Stomach (tissue), 9 donors: ENCODE results near the gene EMX1. TPM values are rescaled to one million over a fixed set of nuclear protein-coding genes. Genes with fewer than 3 reads are reported as not detected.
"Not testable (repeated sequence)": the region's sequence is repeated elsewhere in the genome, so short reads cannot be mapped to it uniquely, and the experiment has no call there.

ENCODE experiments used
- DNase-seq, 2 donors: peaks; one replicate each; pipeline versions ENCODE4 v3.0.0 to v3.0.0-alpha.2; 2013 to 2019
- H3K27ac ChIP-seq, 5 donors: fragments of 200-600 bp in 4 of 5; sonication (generic) in 4 of 5; one replicate each; pipeline ENCODE4 v1.5.1; 2013 to 2019; ENCODE audit warnings: mild to moderate bottlenecking in 1 of 5, moderate library complexity in 1 of 5
- H3K27me3 ChIP-seq, 3 donors: fragments of 200-600 bp; sonication (generic); one replicate each; pipeline ENCODE4 v1.5.1; 2017 to 2019; ENCODE audit warnings: mixed run types in 1 of 3
- H3K36me3 ChIP-seq, 4 donors: fragments of 200-600 bp; sonication (generic); 1 replicate in 3 of 4; 2 replicates in 1 of 4; pipeline ENCODE4 v1.5.1; 2016 to 2019
- H3K4me1 ChIP-seq, 4 donors: fragments of 200-600 bp; sonication (generic); one replicate each; pipeline ENCODE4 v1.5.1; 2016 to 2019
- H3K4me3 ChIP-seq, 4 donors: fragments of 200-600 bp; sonication (generic) in 3 of 4; one replicate each; pipeline ENCODE4 v1.5.1; 2016 to 2019; ENCODE audit warnings: mild to moderate bottlenecking in 1 of 4
- H3K9me3 ChIP-seq, 4 donors: fragments of 200-600 bp; sonication (generic); one replicate each; pipeline ENCODE4 v1.5.1; 2016 to 2019
- EP300 ChIP-seq: sonication (generic); formaldehyde crosslinking; IDR thresholded peaks from one replicate; pipeline ENCODE4 v1.6.1; 2017; ENCODE audit warnings: antibody characterized with exemption
- POLR2A ChIP-seq, 4 donors: fragments of 450-650 bp; IDR thresholded peaks; one replicate each; pipeline ENCODE4 v1.6.1; 2016; ENCODE audit warnings: antibody characterized with exemption in 4 of 4, control low read depth in 2 of 4, mild to moderate bottlenecking in 1 of 4, moderate library complexity in 1 of 4
- POLR2AphosphoS5 ChIP-seq, 3 donors: sonication (generic); formaldehyde crosslinking; IDR thresholded peaks; one replicate each; pipeline ENCODE4 v1.6.1; 2016; ENCODE audit warnings: antibody characterized with exemption in 3 of 3
- WGBS, 5 donors: extraction: QIAGEN DNeasy Blood & Tissue Kit in 3 of 5; methylation state at CpG; one replicate each; pipeline versions ENCODE4 v1.1.5 to v1.1.7; 2013 to 2018; 5-methylcytosine and 5-hydroxymethylcytosine counted together
- intact Hi-C: fragments of 100-400 bp; cut with DNase I; formaldehyde crosslinking; loops from one replicate; pipeline ENCODE4 v1.15.1; 2023; ENCODE audit warnings: low total_unique reads
- polyA plus RNA-seq, 3 donors: library from polyadenylated mRNA; stranded (reverse); fragments of 200-250 nt; gene quantifications; one replicate each; pipeline ENCODE4 v1.2.3, GENCODE V29; 2013
- total RNA-seq, 5 donors: library from RNA; depleted of rRNA; stranded (reverse); fragments of >200 nt; gene quantifications; one replicate each; pipeline versions ENCODE4 v1.1.0 to v1.2.3, GENCODE V29; 2014 to 2016
- TF ChIP-seq, protein P1 (sequence below), 7 experiments: fragments of 450-650 bp in 4 of 7; fragments of 200-600 bp in 3 of 7; sonication (generic) in 3 of 7; IDR thresholded peaks; one replicate each; pipeline ENCODE4 v1.5.1; 2016 to 2019; ENCODE audit warnings: antibody characterized with exemption in 7 of 7, control low read depth in 2 of 7, mild to moderate bottlenecking in 1 of 7
- donor health status: healthy with polysubstance abuse.
- donor health status: Bipolar disorder and iron deficiency.
- donor health status: healthy.

EMX1 gene
- total and polyA plus RNA-seq, 8 donors: 0.18 to 32.1 (median 0.62) TPM; not detected in 5

GRCh38 chr2:72897785-72898584 lies 19.3 kb upstream of the EMX1 start:
- 65 to 81% (median 74%) methylated on average over 18 of the region's 18 CpGs for WGBS, 5 donors
- intact Hi-C loops: loop anchor here (10.0 kb wide), 1 partner anchor 277 kb away; no protein-coding TSS in a partner anchor
- TF ChIP-seq EP300 (no peak), POLR2AphosphoS5 (IDR thresholded peaks at IDR 0.05) (no peak), POLR2A (IDR thresholded peaks at IDR 0.05) (no peak)
- TF ChIP-seq, protein P1, sequence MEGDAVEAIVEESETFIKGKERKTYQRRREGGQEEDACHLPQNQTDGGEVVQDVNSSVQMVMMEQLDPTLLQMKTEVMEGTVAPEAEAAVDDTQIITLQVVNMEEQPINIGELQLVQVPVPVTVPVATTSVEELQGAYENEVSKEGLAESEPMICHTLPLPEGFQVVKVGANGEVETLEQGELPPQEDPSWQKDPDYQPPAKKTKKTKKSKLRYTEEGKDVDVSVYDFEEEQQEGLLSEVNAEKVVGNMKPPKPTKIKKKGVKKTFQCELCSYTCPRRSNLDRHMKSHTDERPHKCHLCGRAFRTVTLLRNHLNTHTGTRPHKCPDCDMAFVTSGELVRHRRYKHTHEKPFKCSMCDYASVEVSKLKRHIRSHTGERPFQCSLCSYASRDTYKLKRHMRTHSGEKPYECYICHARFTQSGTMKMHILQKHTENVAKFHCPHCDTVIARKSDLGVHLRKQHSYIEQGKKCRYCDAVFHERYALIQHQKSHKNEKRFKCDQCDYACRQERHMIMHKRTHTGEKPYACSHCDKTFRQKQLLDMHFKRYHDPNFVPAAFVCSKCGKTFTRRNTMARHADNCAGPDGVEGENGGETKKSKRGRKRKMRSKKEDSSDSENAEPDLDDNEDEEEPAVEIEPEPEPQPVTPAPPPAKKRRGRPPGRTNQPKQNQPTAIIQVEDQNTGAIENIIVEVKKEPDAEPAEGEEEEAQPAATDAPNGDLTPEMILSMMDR (IDR thresholded peaks at IDR 0.05): no peak
- H3K27ac ChIP-seq: no peak overlapping the region
- H3K4me1 ChIP-seq: peaks cover 0 to 23% (median 17%) of the 10 kb centered on the region in 4 donors
- peaks cover 4 to 73% (median 28%) of the 10 kb centered on the region in 3 donors for H3K27me3 ChIP-seq
- no peak overlapping the region for H3K4me3 ChIP-seq
- no peak for DNase-seq
- H3K36me3 ChIP-seq: no peaks in the 10 kb centered on the region
- no peaks in the 10 kb centered on the region for H3K9me3 ChIP-seq

DNA sequence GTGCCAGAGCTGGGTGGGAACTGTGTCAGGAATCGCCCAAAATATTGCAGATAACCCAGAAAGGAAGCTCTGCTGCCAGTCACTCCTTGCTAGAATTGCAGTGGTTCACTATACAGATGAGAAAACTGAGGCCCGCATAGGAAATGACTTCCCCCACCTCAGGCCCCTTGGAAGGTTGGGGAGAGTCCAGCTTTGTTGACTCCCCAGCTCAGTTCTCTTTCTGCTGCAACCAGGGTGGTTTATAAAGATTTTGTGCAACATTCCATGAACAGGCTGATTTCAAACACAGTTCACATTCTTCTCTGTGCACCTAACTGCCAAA lies 18.8 kb upstream of the EMX1 start:
- Histone ChIP-seq H3K27ac (no peak overlapping the region), H3K36me3 (no peaks in the 10 kb centered on the region), H3K9me3 (no peaks in the 10 kb centered on the region), H3K4me3 (no peak overlapping the region), H3K4me1 (peaks cover 0 to 21% (median 17%) of the 10 kb centered on the region in 4 donors), H3K27me3 (peaks cover 4 to 79% (median 31%) of the 10 kb centered on the region in 3 donors)
- TF ChIP-seq, protein P1 (IDR thresholded peaks at IDR 0.05): no peak
- no peak for TF ChIP-seq EP300
- no peak for TF ChIP-seq POLR2AphosphoS5 (IDR thresholded peaks at IDR 0.05)
- TF ChIP-seq POLR2A (IDR thresholded peaks at IDR 0.05): no peak
- no peak for DNase-seq
- 72 to 77% (median 74%) methylated on average over 2 of the region's 2 CpGs; no CpG with 5 or more reads in 1 of the 5 donors for whole genome bisulfite sequencing, 5 donors
- intact Hi-C loops: loop anchor here (10.0 kb wide), 1 partner anchor 276 kb away; no protein-coding TSS in a partner anchor

DNA sequence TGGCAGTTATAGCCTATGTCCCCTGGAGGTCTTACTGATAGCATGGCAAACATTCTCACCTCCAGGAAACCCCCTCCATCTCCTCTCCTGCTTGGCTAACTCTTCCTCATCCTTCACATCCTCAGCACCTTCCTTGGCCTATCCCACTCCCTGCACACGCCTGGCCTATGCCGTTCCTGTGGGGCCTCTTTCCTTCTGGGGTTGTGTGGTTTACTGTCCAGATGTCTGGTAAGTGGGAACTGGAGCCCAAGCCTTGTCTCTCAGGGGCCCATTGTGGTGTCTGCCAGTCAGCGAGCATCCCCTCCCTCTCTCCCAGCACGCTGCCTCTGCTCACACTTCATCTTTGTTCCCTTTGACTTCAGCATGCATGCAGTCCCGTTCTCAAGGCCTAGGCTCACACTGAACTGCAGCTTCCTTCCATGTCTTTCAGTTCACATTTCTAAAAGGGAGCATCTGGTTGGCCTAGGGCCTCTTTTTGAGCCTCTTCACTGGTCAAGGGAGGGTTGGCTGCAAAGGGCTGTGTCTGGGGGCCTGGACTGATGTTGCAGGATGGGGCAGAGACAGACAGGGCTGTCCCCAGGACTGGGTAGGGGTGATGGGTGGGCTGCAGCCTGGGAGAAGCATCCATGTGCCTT lies 17.0 kb upstream of the EMX1 start:
- WGBS, 5 donors: 79 to 86% (median 83%) methylated on average over 5 of the region's 5 CpGs
- H3K4me1 ChIP-seq: peaks cover 0 to 15% (median 12%) of the 10 kb centered on the region in 4 donors
- H3K27ac ChIP-seq: no peak overlapping the region
- no peak for DNase-seq
- TF ChIP-seq POLR2A (IDR thresholded peaks at IDR 0.05) (no peak), POLR2AphosphoS5 (IDR thresholded peaks at IDR 0.05) (no peak), EP300 (no peak)
- TF ChIP-seq, protein P1 (IDR thresholded peaks at IDR 0.05): no peak
- H3K9me3 ChIP-seq: no peaks in the 10 kb centered on the region
- intact Hi-C loops: no loop called here
- H3K4me3 ChIP-seq: no peak overlapping the region
- H3K27me3 ChIP-seq: peaks cover 0 to 66% (median 18%) of the 10 kb centered on the region in 3 donors
- no peaks in the 10 kb centered on the region for H3K36me3 ChIP-seq

- DNase-seq: no peak
- Histone ChIP-seq H3K27ac (no peak overlapping the region), H3K27me3 (peaks cover 0 to 66% (median 20%) of the 10 kb centered on the region in 3 donors), H3K36me3 (no peaks in the 10 kb centered on the region), H3K4me3 (no peak overlapping the region), H3K4me1 (peaks cover 0 to 4% (median under 1%) of the 10 kb centered on the region in 4 donors), H3K9me3 (peaks cover 0 to 4% (median 0%) of the 10 kb centered on the region in 4 donors)
- intact Hi-C loops: no loop called here
- TF ChIP-seq POLR2A (IDR thresholded peaks at IDR 0.05) (no peak), EP300 (no peak), POLR2AphosphoS5 (IDR thresholded peaks at IDR 0.05) (no peak)
- TF ChIP-seq, protein P1 (IDR thresholded peaks at IDR 0.05): no peak
- 44 to 58% (median 52%) methylated on average over 3 of the region's 3 CpGs for WGBS, 5 donors
Observed at GRCh38 chr2:72901426-72901825, 15.9 kb upstream of the EMX1 start.

DNA sequence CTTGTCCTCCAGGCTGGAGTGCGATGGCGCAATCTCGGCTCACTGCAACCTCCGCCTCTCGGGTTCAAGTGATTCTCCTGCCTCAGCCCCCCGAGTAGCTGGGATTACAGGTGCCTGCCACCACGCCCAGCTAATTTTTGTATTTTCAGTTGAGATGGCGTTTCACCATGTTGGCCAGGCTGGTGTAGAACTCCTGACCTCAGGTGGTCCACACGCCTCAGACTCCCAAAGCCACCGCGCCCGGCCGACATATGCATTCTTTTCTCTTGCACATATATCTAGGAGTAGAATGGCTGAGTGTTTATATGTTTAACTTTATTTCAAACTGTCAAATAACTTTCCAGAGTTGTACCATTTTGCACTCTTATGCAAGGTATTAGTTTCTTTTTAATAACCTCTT lies 9.9 kb upstream of the EMX1 start:
- H3K27me3 ChIP-seq: peaks cover 3 to 85% (median 54%) of the 10 kb centered on the region in 3 donors
- H3K4me1 ChIP-seq, H3K4me3 ChIP-seq, H3K36me3 ChIP-seq, H3K9me3 ChIP-seq, DNase-seq, intact Hi-C loops, H3K27ac ChIP-seq: not testable (repeated sequence)
- 85 to 91% (median 89%) methylated on average over 13 of the region's 13 CpGs for WGBS, 5 donors
